GM12864 (cell line): ENCODE measurements around the gene DSCAML1.

ENCODE experiments used
- DNase-seq: peaks from one replicate; pipeline ENCODE4 v3.0.0-alpha.2; 2011; ENCODE audit warnings: low read depth
- H3K4me3 ChIP-seq: 2 replicates; pipeline ENCODE4 v1.5.1; 2011; ENCODE audit warnings: mild to moderate bottlenecking, low read depth, low read length, control low read depth
- TF ChIP-seq, protein P1 (sequence below): IDR thresholded peaks from 2 replicates; pipeline ENCODE4 v1.5.1; 2011; ENCODE audit warnings: low read depth, mild to moderate bottlenecking, moderate library complexity, low read length, control low read depth, inconsistent platforms; ENCODE audit errors: missing control alignments

Gene DSCAML1

DNA sequence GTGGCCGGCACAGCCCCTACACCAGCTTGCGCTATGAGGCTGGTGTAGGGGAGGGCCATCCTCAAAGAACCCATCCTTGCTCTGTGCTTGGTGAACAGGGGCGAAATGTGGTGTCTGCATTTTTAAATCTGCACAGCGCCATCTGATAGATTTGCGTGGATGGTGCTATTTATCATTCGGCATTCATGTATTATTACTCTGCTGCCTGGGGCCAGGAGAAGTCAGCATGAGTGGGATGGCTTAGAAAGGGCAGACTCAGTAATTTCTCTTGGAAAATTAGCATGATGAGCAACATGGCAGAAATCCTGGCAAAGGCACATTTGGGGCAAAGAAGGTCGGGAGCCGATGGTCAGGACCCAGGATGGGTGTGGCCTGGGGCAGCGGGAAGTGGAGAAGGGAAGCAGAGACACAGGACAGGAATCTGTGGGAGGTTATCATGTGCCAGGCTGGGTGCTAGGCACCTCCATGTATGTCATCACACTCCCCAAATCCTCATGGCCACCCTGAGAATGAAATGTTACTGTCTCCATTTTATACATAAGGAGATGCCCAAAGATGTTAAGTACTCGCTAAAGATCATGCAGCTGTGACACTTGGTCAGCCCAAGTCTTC, 320.4 kb downstream of the DSCAML1 start:
- TF ChIP-seq, protein P1, sequence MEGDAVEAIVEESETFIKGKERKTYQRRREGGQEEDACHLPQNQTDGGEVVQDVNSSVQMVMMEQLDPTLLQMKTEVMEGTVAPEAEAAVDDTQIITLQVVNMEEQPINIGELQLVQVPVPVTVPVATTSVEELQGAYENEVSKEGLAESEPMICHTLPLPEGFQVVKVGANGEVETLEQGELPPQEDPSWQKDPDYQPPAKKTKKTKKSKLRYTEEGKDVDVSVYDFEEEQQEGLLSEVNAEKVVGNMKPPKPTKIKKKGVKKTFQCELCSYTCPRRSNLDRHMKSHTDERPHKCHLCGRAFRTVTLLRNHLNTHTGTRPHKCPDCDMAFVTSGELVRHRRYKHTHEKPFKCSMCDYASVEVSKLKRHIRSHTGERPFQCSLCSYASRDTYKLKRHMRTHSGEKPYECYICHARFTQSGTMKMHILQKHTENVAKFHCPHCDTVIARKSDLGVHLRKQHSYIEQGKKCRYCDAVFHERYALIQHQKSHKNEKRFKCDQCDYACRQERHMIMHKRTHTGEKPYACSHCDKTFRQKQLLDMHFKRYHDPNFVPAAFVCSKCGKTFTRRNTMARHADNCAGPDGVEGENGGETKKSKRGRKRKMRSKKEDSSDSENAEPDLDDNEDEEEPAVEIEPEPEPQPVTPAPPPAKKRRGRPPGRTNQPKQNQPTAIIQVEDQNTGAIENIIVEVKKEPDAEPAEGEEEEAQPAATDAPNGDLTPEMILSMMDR, result no peak
- H3K4me3 ChIP-seq, result no peak overlapping the region
- DNase-seq, result no peak

DNA sequence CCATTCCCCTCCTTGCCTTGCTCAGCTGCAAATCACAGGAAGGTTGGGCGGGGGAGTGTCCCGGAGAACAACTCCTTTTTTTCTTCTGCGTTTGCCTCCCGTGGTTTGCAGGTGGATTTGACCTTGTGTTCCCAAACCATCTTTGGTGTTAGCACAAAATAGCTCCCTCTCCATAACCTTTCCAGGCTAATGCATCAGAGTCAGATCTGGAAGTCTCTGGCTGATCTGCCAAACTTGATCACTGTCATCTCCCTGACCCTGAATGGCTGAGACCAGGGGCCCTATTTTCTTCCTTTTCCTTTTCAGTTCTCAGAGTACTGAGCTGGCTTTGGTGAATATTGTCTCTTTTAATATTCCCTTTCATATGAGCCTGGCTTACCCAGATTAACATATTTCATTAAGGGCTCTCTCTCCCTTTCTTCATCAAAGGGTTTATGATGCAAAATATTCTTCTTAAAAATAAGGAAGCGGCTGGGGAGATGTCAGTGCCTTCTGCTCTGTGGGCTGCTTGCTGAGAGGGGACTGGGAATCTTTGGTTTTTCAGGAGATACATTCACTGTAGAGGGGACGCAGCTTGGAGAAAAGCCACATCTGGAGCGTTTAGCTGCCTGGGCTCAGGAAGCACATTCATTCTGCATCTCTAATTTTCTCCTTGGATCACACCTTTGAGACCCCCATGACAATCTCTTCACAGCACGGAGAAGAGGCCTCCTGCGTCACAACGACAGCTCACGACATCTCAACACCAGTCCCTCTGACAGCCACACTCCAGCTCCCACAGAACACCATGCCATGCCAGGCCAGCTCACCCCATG, 321.1 kb downstream of the DSCAML1 start:
- DNase-seq, result no peak
- TF ChIP-seq, protein P1, result no peak

DNA sequence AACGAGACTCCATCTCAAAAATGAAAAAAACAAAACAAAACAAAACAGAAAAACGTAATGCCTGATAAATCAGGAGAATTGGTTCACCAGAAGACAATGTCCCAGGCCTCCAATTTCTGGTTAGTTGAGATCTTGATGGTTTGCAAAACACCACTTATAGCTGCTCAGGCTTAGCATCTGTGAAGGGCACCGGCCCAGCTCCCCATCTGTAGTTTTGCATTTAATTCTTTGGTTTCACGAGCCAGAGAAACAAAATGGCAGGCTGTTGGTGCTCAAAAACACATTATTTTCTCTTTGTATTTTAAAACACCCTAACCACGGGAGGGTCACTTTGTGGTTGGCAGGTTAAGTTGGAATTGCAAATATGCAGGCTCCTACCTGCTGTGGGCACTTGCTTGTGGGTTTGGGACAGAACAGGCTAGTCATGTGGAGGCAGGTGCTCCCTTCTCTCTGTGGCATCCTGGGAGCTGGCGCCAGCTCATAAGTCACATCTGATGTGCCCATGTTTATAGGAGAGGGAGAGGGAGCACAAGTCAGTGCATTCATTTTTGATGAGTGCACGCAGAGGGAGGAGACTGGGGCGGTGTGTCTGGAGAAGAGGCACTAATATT, 323.4 kb downstream of the DSCAML1 start:
- no peak overlapping the region for H3K4me3 ChIP-seq
- DNase-seq, result no peak
- TF ChIP-seq, protein P1, result no peak

More for the DNA sequence above, 321.1 kb downstream of the DSCAML1 start:
- no peak overlapping the region for H3K4me3 ChIP-seq

DNA sequence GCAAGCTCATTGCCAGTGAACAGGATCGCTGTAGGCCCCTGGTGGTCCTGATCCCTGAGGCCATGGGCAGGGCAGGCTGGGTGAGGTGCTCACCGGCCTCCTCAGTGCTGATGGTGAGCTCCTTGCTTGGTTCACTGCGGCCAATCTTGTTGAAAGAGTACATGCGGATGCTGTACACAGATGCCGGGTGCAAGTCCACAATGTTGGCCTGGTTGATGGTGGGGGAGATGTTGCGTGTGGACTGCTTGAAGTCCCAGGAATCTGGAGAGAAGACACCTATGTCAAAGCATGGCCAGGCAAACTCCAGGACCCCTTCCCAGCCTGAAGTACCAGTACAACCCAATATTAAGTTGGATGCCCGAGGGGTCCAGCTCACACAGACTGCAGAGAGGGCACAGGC, 325.2 kb downstream of the DSCAML1 start:
- no peak overlapping the region for H3K4me3 ChIP-seq
- TF ChIP-seq, protein P1, result no peak
- DNase-seq, result no peak

DNA sequence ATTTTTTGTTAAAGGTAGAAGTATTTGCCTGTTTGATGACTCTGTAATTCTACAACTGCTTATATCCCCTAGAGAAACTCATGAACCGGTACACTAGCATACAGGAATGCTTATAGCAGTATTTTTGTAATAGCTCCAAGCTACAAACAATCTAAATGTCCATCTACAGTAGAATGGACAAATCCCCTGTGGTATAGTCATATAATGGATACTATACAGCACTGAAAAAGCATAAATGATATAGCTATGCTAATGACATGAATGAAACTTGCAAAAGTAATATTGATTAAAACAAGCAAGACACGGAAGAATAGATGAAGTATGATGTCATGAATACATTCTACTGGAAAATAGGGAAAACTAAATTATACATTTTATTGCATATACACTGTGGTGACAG, 326.4 kb downstream of the DSCAML1 start:
- no peak for DNase-seq
- TF ChIP-seq, protein P1, result no peak
- H3K4me3 ChIP-seq, result no peak overlapping the region

DNA sequence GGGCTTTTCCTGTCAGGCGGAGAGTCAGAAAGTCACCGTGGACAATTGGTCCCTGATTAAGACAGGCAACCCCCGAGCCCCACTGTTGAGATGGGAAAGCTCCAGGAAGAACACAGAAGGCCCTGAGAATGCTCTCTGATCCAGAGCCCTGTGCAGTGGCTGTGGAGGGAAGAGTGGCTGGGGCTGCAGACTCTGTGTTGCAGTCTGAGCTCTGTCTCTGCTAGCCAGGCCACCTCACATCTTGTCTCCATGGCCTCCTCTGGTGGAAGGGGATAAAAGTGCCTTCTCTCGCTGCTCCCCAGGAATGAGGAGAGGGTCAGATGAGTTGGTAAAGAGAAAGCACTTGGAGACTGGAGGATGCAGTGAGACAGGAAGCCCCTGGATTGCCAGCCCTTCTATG, 328.1 kb downstream of the DSCAML1 start:
- DNase-seq, result no peak
- H3K4me3 ChIP-seq, result no peak overlapping the region
- TF ChIP-seq, protein P1, result peak; percentile 28
